Neural crest cell (in vitro differentiated cells): ENCODE measurements around the gene CFAP77. TPM values are rescaled to one million over a fixed set of nuclear protein-coding genes. Genes with fewer than 3 reads are reported as not detected.

ENCODE experiments used
- DNase-seq: peaks from one replicate; pipeline ENCODE4 v3.0.0; 2021; ENCODE audit warnings: low read depth, mixed read lengths, low spot score
- H3K27ac Mint-ChIP-seq: one replicate; pipeline ENCODE4 v1.8.0; 2021; ENCODE audit warnings: mild to moderate bottlenecking, mixed read lengths; ENCODE audit not compliant: unreplicated experiment
- H3K27me3 Mint-ChIP-seq: 2 replicates; pipeline ENCODE4 v1.8.0; 2021; ENCODE audit warnings: low read depth, mild to moderate bottlenecking, mixed read lengths
- H3K36me3 Mint-ChIP-seq: 2 replicates; pipeline ENCODE4 v1.8.0; 2021; ENCODE audit warnings: low read depth, mild to moderate bottlenecking, mixed read lengths
- H3K4me1 Mint-ChIP-seq: 2 replicates; pipeline ENCODE4 v1.8.0; 2021; ENCODE audit warnings: mixed read lengths
- H3K4me3 Mint-ChIP-seq: one replicate; pipeline ENCODE4 v1.8.0; 2021; ENCODE audit warnings: mild to moderate bottlenecking, mixed read lengths
- H3K9me3 Mint-ChIP-seq: 2 replicates; pipeline ENCODE4 v1.8.0; 2021; ENCODE audit warnings: mixed read lengths
- CTCF ChIP-seq: fragments of 200-600 bp; sonication (generic); conservative IDR thresholded peaks from 2 replicates; pipeline ENCODE4 v1.5.0; 2021; ENCODE audit warnings: antibody characterized with exemption, mild to moderate bottlenecking
- total RNA-seq: library from RNA; stranded (reverse); gene quantifications from 2 replicates; pipeline ENCODE4 v1.2.1, GENCODE V29; 2021

The CFAP77 gene
- total RNA-seq, 1 donor from 2014 or later: 0.23 TPM

GRCh38 chr9:132602207-132602606 lies 192.2 kb downstream of the CFAP77 start:
- Mint-ChIP-seq H3K36me3 (peaks cover 12% of the 10 kb centered on the region), H3K4me1 (no peaks in the 10 kb centered on the region), H3K4me3 (no peak overlapping the region), H3K27me3 (peaks cover 4% of the 10 kb centered on the region), H3K27ac (no peak overlapping the region), H3K9me3 (no peaks in the 10 kb centered on the region)
- no peak for TF ChIP-seq CTCF
- no peak for DNase-seq

GRCh38 chr9:132605387-132605786 lies 195.4 kb downstream of the CFAP77 start:
- Mint-ChIP-seq H3K4me3 (no peak overlapping the region), H3K27ac (peak overlapping the region; percentile 57), H3K9me3 (no peaks in the 10 kb centered on the region), H3K36me3 (peaks cover 5% of the 10 kb centered on the region), H3K27me3 (no peaks in the 10 kb centered on the region), H3K4me1 (peaks cover 9% of the 10 kb centered on the region)
- no peak for TF ChIP-seq CTCF
- no peak for DNase-seq

GRCh38 chr9:132606066-132606465 lies 196.1 kb downstream of the CFAP77 start:
- DNase-seq: no peak
- H3K36me3 Mint-ChIP-seq: peaks cover 9% of the 10 kb centered on the region
- H3K9me3 Mint-ChIP-seq: no peaks in the 10 kb centered on the region

GRCh38 chr9:132609184-132609583 lies 199.2 kb downstream of the CFAP77 start:
- Mint-ChIP-seq H3K4me3 (no peak overlapping the region), H3K27me3 (no peaks in the 10 kb centered on the region), H3K36me3 (peaks cover 14% of the 10 kb centered on the region), H3K4me1 (peaks cover 9% of the 10 kb centered on the region), H3K9me3 (no peaks in the 10 kb centered on the region), H3K27ac (peak overlapping the region; percentile 6)
- no peak for TF ChIP-seq CTCF
- no peak for DNase-seq

More at GRCh38 chr9:132606066-132606465, 196.1 kb downstream of the CFAP77 start:
- no peak for TF ChIP-seq CTCF
- Mint-ChIP-seq H3K4me1 (peaks cover 9% of the 10 kb centered on the region), H3K27ac (no peak overlapping the region), H3K4me3 (no peak overlapping the region), H3K27me3 (no peaks in the 10 kb centered on the region)

GRCh38 chr9:132609829-132610228 lies 199.8 kb downstream of the CFAP77 start:
- no peak for TF ChIP-seq CTCF
- Mint-ChIP-seq H3K27me3 (no peaks in the 10 kb centered on the region), H3K4me3 (no peak overlapping the region), H3K9me3 (no peaks in the 10 kb centered on the region), H3K27ac (no peak overlapping the region), H3K36me3 (peaks cover 14% of the 10 kb centered on the region), H3K4me1 (peaks cover 9% of the 10 kb centered on the region)
- DNase-seq: no peak

- H3K4me1 Mint-ChIP-seq: peaks cover 9% of the 10 kb centered on the region
- TF ChIP-seq CTCF: no peak
- DNase-seq: no peak
- H3K27me3 Mint-ChIP-seq: no peaks in the 10 kb centered on the region
- peaks cover 10% of the 10 kb centered on the region for H3K36me3 Mint-ChIP-seq
- H3K4me3 Mint-ChIP-seq: no peak overlapping the region
- no peak overlapping the region for H3K27ac Mint-ChIP-seq
- no peaks in the 10 kb centered on the region for H3K9me3 Mint-ChIP-seq
Observed at GRCh38 chr9:132610661-132611060, 200.7 kb downstream of the CFAP77 start.
